DMS153 (cell line): Measurements from ENCODE around the gene FKBP5.
"Not testable (repeated sequence)": the region's sequence is repeated elsewhere in the genome, so short reads cannot be mapped to it uniquely, and the experiment has no call there.

ENCODE experiments used
- DNase-seq: peaks from one replicate; lab custom pipeline; 2025; lab: John Stamatoyannopoulos, UW

The FKBP5 gene

GRCh38 chr6:35609588-35609987 is 79.1 kb downstream of the FKBP5 start:
- DNase-seq = no peak

DNA sequence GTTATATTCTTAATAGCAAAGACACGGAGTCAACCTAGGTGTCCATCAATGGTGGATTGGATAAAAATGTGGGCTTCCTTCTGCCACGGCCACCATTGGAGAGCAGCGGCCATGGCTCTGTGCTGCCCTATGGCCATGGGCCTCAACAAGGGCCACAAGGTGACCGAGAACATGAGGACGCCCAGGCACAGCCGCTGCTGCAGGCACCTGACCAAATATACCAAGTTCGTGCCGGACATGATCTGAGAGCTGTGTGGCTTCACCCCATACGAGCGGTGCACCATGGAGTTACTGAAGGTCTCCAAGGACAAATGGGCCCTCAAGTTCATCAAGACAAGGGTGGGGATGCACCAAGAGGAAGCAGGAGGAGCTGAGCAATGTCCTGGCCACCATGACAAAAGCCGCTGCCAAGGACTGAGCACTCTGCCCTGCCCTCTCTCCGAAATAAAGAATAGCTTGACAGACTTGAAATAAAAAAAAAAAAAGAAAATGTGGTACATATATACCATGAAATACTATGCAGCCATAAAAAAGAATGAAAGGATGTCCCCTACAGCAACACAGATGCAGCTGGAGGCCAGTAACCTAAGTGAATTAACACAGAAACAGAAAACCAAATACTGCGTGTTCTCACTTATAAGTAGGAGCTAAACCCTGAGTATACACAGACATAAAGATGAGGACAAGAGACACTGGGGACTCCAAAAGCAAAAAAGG is 81.0 kb downstream of the FKBP5 start:
- DNase-seq = no peak

GRCh38 chr6:35605600-35605999 is 83.1 kb downstream of the FKBP5 start:
- no peak for DNase-seq

- DNase-seq = no peak
These were observed 85.2 kb downstream of the FKBP5 start for GRCh38 chr6:35603326-35604202.

- DNase-seq = no peak
These were observed 86.4 kb downstream of the FKBP5 start for GRCh38 chr6:35602133-35602946.

GRCh38 chr6:35601331-35602132 is 87.2 kb downstream of the FKBP5 start:
- DNase-seq = peak; percentile 26

DNA sequence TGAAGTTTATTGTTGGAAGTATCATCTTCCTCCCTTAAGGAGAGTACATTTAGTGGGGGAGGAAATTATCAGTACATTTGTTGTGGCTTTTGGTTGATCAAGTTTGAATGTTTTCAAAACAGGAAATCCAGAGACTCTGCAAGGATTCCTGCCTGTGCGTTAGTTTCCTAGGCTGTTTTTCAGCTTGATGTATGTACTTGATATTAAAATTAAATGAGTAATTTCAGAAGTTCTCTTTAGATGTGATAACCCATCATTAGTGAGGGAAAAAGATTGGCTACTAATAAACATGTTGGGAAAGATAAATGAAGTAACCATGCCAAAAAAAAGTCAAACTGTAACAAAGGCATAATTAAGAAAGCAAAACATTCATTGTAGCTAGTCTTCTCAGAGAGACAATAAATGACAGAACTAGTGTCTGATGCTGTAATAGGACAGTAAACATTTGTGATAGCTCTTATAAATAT is 88.0 kb downstream of the FKBP5 start:
- DNase-seq = no peak

- DNase-seq = no peak
These were observed 88.7 kb downstream of the FKBP5 start for GRCh38 chr6:35599761-35600658.

GRCh38 chr6:35598621-35599020 is 90.1 kb downstream of the FKBP5 start:
- not testable (repeated sequence) for DNase-seq

GRCh38 chr6:35596448-35597442 is 92.0 kb downstream of the FKBP5 start:
- DNase-seq = no peak

GRCh38 chr6:35594503-35595186 is 94.1 kb downstream of the FKBP5 start:
- no peak for DNase-seq

GRCh38 chr6:35592178-35592577 is 96.5 kb downstream of the FKBP5 start:
- no peak for DNase-seq

- no peak for DNase-seq
These were observed 98.1 kb downstream of the FKBP5 start for GRCh38 chr6:35590622-35591066.

DNA sequence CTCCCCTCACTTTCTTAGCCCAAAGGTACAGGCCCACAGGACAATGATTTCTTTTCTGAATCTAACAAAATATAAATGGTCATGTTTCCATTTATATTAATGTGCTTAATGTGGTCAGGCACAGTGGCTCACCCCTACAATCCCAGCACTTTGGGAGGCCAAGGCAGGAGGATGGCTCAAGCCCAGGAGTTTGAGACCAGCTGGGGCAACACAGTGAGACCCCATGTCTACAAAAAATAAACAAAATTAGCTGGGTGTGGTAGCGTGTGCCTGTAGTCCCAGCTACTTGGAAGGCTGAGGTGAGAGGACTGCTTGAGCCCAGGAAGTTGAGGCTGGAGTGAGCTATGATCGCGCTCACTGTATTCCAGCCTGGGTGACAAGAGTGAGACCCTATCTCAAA is 98.8 kb downstream of the FKBP5 start:
- no peak for DNase-seq

- DNase-seq = no peak
These were observed 99.4 kb downstream of the FKBP5 start for GRCh38 chr6:35589201-35589739.

- no peak for DNase-seq
These were observed 101.5 kb downstream of the FKBP5 start for GRCh38 chr6:35587167-35587566.

- no peak for DNase-seq
These were observed 102.2 kb downstream of the FKBP5 start for GRCh38 chr6:35586542-35586941.

DNA sequence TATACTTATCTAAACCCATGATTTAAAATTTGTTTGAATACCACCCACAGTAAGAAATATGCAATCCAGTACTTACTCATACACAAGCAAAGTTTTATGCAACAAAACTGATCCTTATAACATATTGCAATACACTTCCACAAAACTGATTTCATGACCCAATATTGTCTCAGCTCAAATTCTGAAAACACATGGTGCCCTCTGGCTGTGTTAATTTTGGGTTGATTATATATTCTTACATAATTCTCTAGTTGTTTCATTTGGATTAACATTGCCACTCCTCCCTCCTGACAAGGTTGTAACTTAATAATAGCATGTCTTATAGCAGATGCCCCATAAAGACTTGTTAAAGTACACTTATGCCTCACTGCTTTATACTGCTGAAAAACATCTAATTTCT is 103.1 kb downstream of the FKBP5 start:
- DNase-seq = no peak
